GM18868 (cell line): ENCODE measurements around the gene SMG6.

Source experiments
- ATAC-seq: cut with Tn5 transposase; IDR thresholded peaks from one replicate; pipeline ENCODE4 v1.9.1; 2021; ENCODE audit warnings: mild to moderate bottlenecking, moderate library complexity; ENCODE audit not compliant: unreplicated experiment

Gene SMG6

DNA sequence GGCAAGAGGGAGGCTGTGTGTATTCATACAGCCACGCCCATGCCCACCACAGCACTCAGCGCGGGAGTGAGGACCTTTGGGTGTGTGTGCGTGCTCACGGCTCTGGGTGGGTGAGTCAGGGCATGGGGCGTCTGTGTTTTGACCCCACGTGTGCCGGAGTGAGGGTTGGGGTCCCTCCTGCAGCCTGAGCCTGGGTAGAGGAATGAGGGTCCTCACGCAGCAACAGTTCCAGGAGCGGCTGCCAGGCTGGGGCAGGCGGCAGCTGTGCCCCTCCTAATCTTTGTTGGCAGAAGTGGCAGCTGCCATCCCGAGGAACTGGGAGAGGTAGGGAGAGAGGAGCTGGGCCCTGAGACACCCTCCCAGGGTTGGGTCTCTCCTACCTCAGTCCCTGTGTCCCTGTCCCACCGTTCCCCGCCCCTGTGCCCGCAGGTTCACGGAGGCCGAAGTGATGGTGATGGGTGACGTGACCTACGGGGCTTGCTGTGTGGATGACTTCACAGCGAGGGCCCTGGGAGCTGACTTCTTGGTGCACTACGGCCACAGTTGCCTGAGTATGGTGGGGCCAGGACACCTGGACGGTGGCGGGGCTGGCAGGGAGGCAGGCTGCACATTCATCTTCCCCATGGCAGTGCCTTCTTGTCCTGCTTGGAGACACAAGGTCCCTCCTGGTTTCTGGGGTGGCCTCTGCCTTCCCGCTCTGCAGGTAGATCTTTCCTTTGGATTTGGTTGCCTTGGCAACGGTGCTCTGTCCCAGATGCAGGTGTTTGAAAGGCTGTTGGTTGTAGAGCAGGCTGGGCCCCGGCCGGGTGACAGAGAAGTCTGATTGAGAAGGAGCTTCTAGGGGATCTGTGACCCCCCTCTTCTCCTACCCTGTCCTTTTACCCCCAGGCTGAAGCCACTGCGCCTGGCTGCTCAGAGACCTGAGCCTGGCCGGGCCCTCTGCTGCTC lies 267.8 kb downstream of the SMG6 start:
- ATAC-seq = no peak

DNA sequence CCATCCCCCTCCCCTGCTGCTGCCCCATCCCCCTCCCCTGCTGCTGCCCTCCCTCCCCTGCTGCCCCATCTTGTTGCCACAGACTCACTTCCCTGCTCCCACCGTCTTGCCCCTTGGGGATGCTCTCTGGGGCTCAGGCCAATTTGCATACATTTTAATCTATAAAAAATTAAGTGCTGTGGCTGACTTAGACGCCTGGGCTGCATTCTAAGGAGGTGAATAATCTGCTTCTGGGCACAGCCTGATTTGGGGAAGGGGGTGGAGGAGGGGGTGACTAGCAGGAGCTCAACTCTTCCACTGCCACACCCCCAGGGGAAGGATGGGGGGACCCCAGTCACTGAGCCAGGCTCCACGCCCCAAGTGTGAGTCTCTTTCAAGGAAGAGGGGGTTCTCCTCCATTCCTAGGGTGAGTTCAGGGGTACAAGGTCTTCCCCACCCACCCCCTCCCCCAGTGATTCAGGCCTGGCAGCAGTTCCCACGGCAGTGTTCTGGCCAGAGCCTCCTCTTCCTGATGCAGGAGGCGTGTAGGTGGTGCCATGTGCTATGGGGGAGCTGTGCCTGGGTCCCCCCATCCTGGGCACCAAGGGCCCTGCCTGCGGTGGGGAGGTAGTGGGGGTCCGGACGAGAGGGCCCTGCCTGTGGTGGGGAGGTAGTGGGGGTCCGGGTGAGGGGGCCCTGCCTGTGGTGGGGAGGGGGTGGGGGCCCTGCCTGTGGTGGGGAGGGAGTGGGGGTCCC lies 268.6 kb downstream of the SMG6 start:
- ATAC-seq = no peak

DNA sequence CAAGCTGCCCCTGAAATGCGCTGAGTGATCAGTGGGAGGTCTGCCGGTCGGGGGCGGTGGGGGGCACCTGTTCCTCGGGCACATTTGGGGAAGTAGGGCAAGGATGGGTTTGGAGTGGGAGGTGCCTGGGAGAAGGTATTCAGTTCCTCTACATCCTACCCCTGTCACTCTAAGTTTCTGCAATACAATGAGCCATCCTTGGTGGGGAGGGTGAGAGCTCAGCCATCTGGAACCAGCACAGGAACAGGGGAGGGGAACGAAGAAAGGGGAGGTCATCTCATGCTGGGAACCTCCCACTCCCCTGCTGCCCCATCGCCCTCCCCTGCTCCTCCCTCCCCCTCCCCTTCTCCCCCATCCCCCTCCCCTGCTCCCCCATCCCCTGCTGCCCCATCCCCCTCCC lies 269.4 kb downstream of the SMG6 start:
- no peak for ATAC-seq

DNA sequence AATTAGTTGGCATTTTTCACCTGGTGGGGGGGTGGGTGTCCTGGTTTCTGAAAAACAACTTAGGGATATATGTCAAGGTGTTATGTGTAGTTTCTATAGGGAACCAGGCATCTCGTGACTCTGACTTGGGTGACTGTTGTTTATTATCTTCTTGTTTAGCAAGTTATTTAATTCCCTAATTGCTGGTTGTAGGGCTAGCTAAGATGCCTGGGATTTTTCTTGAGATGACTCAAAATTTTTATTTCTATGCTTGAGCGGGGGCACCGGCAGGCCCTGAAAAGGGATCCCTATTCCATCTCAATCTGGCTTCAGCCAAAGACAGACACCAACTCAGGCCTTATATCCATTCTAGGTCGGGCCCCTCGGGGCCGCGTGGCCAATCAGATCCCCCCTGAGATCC lies 270.4 kb downstream of the SMG6 start:
- no peak for ATAC-seq

DNA sequence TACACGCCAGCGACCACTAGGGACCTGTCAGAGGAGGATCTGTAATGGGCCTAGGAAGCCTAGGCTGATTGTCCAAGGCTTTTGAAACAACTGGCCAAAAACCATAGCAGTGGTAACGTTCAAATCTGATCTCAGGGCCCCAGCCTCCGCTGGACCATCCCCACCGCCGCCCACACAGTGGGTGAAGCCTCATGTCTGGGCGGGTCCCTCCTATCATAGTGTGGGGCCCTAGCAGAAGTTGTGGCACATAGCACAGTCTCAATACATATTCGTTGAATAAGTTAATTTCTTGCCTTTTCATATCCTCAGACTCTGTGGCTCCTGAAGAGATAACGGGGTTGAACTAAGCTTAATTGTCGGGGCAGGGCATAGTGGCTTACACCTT lies 272.8 kb downstream of the SMG6 start:
- ATAC-seq = no peak

DNA sequence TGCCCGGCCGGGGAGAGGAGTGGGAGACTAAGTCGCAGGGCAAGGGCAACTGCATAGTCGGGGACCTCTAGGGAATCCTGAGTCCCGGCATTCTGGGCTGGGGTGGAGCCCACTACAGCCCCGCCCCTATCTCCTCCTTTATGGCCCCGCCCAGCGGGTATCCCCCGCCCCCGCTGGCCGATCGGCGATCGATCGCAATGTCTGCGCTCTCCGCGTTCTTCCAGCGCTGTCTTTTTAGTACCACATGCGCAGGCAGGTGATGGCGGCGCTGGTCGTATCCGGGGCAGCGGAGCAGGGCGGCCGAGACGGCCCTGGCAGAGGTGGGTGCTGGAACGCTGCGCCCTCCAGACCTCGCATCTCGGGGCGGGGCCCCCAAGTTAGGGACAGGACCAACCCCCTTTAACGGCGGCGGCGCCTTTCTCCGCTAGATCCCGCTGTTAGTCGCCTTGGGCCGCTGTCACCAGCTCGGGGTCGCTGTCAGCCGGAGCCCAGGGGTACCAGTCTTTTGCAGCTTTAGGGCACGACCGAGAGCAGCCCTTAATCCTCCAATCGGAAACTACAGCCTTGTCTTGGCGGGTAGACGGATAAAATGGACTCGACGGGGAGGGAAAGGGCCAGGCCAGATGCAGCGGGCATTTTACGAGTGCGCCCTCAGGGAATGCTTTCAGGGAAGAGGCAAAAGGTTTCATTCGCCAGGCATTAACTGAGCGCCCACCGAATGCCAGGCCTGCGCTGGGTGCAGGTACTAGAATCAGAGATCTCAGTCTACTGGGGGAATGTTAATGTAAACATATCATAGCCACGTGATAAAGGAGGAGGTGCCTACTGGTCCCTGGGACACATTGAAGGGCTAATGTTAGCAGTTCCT lies 273.4 kb downstream of the SMG6 start, which contains the start of gene DPH1:
Gene DPH1 (plus strand): TSS at position 243 of the 868 bp plus-strand sequence. CDS start 17 bp downstream, at position 260.
- ATAC-seq = peak; percentile 80

DNA sequence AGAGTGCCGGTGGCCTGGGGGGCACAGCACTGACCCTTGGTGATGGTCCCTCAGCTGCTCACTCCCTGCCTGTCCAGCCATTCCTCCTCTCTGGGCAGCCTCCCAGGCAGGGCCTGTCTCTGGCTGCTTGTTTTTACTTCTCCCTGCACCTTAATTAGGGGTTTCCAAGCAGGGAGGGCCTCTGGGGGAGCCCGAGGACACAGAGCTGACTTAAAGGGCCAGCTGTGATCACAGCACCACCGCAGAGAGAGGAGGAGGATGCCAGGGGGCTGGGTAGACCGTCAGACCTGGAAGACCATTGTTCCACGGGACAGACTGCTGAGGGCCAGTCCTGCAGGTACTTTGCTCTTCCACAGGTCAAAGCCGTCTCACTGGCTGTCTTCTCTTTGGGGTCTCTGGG lies 274.8 kb downstream of the SMG6 start:
- no peak for ATAC-seq

DNA sequence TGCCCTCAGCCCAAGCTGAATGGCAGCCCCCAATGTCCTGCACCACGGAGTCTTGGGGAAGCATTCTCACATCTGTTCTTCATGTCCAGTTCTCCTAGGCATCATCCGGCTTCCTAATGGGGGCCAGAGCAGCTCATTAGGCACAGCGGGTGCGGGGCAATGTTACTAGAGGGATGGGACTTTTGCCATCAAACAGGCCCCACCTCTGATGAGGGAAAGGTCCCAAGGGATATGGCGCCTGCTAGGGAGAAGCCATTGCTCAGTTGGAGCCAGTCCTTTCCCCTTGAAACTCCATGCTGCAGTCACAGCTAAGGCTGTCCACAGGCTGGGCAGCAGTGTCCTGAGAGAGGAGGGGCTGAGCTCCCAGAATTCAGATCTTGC lies 275.4 kb downstream of the SMG6 start:
- no peak for ATAC-seq

DNA sequence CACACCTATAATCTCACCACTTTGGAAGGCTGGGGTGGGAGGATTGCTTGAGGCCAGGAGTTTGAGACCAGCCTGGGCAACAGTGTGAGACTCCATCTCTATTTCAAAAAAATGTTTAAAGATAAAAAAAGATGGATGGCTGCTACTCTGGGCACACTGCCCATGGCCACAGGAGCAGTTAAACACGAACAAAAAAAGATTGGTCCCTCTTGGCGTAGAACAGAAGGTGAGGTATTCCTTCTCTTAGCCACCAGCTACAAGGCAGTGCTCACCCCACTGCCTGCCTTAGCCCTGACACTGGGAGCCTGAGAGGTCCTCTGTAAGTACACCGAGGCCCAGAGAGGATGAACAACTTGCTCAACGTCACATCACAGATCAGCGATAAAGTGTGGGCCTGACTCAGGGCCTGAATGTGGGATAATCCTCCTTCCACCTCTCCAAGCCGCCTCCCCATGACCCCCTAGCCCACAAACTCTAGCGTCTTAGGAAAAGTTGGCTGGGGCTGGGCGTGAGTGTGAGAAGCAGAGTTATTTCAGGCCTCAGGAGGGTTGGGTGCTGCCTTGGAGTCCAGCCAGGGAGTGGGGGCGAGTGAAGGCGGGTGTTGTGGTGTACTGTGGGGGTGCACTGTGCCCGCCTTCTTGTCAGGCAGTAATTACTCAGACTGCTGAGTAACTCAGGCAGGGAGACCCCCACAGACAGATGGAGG lies 275.9 kb downstream of the SMG6 start:
- no peak for ATAC-seq

DNA sequence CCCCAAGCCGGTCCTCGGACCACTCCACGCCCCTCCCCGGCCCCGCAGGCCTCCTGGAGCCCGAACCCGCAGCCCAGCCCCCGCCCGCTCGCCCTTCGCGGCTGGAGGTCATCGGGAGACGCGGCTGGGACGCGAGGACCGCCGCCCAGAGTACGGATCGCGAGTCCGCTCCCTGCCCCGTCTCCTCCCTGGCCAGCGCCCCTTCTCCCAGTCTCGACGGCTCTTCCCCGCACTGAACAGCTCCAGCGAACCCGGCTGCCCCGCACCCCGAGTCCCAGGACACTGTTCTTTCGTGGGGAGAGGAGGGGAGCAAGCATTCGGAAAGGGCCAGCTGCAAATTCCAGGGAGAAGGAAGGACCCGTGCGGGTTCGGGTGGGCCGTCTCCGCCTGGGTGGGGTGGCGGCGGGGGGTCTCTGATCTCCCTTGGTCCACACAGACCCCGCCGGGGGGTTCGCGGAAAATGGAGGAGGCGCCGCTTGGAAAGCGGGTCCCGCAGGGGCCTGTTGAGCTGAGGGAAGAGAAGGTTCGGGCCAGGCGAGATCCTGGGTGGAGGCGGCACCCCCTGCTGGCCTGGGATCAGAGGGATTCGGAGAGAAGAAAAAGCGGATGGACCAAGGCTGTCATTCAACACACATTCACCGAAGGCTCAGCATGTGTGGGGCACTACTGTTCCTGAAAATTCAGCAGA lies 277.8 kb downstream of the SMG6 start:
- ATAC-seq = no peak

DNA sequence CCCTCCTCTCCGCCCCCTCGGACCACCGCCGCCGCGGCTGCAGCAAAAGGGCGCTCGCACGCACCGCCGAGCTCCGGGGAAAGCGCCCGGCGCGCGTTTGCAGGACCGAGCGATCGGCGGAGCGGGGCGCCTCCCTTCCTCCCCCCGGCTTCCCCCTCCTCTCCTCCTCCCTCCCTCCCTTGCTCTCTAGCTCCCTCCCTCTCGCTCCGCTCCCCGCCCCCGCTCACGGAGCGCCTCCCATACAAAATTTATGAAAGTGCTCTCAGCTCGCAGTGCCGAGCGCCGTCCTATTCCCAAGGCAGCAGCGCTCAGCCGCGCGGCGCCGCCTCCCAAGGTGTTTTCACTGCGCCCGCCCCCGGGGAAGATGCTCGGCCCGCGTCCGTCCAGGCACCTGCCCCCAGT lies 278.4 kb downstream of the SMG6 start, which contains the start of gene RTN4RL1:
Gene RTN4RL1 (minus strand): TSS at position 115 of the 402 bp plus-strand sequence. CDS start 469 bp downstream, outside the sequence.
- no peak for ATAC-seq

DNA sequence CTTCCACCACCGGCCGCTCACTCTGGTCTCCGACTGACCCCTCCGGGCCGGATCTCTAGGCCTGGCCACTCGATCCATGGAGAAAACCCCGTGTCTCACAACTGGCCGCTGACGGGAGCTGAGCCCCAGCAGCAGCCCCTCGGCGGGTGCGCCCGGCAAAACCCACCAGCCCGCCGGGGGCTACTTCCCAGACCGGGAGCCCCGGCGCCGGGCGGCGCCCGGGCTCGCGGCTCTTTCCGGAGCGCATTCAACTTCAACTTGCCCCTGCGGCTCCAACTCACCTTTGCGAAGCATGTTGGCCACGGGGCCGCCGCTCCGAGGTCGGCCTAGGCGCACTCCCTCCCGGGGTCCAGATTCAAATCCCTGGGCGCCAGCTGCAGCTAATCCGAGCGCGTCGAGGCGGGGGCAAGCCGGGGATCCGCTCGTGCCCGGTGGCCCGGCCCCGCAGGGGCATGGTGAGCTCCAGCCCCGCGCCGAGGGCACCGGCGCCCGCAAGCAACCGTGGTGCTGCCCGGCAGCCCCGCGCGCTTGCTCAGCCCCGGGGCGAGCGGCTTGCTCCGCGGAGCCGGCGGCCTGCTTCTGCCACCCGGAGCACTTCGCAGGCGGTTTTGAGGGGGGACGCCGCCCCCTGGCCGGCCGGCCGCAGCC lies 278.9 kb downstream of the SMG6 start:
- ATAC-seq = no peak

DNA sequence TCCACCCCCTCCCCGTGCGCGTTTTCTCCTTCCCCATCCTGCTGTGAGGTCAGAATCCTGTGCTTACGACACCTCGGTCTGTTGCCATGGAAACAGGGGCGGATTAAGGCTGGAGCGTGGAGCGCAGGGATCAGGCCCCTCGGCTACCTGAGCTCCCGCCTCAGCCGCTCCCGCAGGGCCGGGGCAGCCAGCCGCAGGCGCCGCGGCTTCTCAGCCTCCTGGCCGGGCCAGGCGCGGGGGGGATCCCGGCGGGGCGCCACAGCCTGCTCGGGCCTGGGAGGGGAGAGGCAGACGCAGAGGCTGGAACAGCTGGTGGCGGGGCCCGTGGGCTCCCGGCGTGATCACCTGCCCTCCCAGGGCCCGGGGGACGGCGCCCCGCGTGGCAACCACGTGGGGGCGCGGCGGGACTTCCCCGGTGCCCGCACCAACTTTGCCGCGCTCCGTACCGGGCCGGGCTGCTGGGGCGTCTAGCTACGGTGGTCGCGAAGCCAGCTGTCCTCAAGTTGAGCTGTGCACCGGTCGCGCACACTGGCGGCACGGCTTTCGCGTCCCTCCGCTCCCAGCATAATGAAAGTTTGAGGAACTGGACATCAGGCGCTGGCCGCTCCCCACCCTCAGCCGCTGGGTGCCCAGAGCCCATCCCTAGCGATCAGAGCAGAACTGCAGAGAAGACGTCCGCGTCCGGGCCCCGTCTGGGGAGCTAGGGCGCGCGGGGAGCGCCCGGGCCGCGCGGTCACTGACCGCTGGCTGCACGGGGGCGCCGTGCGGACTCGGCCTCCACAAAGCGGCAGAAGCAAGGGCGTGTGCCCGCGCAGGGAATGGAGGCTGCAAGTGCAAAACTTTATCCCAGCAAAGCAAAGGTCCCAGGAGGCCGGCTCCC lies 279.7 kb downstream of the SMG6 start:
- ATAC-seq = no peak

DNA sequence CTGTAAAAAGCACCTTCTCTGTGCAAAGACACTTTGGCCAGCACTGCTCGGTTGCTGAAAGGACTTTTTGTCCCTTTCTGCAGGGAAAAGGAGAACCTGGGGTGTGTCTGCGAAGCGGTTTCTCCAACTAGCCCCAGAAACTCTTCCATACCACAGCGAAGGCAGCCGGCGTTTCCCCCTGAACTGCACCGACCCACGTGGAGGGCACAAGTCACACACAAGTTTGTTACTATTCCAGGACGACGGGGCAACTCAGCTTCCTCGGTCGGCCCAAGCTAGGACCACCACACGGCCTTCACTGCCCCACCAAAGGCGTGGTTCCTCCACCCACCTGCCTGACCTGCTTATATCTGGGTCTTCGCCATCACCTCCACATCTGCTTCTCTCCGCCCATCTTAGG lies 280.3 kb downstream of the SMG6 start:
- ATAC-seq = no peak

DNA sequence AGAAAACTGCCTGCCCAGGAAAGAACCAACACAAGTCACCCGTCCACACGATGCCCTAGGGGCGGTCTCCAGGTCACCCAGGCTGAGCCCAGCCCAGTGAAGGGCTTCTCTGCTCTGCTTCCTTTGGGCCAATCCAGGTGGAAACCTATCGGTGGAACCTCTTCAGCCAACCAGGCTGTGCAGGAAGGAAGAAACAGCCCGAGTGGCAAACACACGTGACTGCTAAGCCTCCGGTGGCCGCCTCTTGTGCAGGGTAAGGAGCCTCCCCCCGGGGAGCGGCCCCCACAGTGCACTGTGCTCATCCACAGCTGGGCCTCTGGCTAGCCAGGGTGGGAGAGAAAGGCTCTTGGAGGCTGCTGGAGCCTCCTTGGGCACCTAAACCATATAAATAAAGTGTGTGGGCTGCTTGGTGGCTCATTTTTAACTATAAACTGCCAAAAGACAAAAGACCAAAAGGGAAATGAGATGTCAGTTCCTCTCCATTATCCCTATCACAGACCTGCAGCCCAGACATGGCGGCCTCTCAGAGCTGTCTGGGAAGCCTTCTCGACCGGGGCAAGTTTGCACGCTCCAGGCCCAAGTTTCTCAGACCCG lies 280.8 kb downstream of the SMG6 start:
- no peak for ATAC-seq

DNA sequence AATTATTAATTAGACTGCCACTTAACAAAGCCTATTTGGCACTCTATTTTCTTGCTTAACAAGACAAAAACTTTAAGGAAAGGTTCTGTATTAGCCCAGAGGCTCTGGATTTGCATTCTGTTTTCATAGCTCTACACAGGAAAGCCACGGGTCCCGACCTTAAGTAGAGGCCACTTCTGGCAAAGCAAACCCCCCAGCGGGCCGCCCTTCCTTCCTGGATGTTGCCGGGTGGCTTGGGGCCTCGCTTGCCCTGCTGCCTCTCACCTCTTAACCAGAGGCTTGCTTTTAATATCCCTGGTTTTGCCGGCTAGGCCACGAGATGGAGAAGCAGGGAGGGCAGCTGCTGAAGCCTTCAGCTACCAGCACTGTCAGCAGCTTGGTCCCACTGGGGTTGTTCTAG lies 282.9 kb downstream of the SMG6 start:
- ATAC-seq = no peak

DNA sequence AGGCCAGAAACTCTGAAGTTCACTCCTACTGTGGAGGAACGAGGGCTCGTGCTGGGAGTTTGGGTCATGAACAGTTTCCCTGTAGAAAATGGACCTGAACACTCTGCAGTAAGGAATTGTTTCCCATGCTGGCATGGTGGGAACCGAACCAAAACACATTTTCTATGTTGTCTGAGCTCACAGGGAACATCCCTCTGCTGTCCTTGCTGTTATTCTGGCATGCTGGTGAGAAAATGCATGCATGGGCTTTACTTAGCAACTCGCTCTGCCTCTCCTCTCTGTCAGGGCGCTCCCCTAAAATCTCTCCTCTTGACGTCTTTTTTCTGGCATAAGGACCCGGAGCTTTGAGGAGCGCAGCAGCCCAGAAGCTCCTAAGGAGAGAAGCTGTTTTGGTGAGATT lies 283.9 kb downstream of the SMG6 start:
- no peak for ATAC-seq
